GM18505 (cell line): ENCODE measurements around the gene FHIP2A.
A peak's percentile ranks its signal among the peaks of the same experiment; 100 is the strongest.
"Not testable (repeated sequence)": the region's sequence is repeated elsewhere in the genome, so short reads cannot be mapped to it uniquely, and the experiment has no call there.

ENCODE experiments used
- ATAC-seq: cut with Tn5 transposase; IDR thresholded peaks from one replicate; pipeline ENCODE4 v1.9.1; 2021; ENCODE audit not compliant: unreplicated experiment
- POLR2A ChIP-seq: IDR thresholded peaks from 4 replicates; pipeline ENCODE4 v1.6.1; 2011; ENCODE audit warnings: borderline replicate concordance; ENCODE audit not compliant: insufficient read depth, insufficient read length; ENCODE audit errors: extremely low read depth

Gene FHIP2A

DNA sequence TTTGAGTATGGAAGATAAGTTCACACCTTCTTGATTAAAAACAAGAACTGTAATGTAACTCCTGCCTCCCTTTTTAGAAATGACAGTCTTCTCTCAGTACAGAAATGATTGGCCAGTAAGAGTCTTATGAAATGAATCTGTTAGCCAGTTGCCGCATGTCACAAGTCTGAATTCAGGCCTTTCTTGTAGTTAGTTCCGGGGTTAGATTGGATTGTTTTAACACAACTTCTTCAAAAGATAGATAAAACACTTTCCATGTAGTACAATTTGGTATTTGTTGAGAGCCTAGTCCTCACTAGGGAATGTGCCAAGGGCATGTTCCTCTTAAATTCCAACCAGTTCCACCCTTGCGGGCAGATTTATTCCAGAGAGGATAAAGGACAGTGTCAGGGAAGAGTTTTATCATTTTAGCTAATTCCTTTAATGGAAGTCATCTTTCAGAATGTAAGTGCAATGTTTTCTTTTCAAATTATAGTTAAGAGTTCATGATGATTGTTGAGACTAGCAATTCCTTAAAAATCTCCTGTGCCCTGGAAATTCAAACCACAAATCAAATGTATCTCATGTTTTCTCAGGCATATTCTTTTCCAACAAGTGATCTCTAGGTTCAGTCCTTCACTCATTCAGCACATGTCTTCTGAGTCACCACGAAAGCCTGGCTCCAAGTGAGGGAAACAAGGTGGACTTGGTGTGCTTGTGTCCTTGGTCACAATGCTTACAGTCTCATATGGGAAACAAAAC lies 4.1 kb downstream of the FHIP2A start:
- peak; percentile 40 for ATAC-seq
- peak; percentile 27 for TF ChIP-seq POLR2A

DNA sequence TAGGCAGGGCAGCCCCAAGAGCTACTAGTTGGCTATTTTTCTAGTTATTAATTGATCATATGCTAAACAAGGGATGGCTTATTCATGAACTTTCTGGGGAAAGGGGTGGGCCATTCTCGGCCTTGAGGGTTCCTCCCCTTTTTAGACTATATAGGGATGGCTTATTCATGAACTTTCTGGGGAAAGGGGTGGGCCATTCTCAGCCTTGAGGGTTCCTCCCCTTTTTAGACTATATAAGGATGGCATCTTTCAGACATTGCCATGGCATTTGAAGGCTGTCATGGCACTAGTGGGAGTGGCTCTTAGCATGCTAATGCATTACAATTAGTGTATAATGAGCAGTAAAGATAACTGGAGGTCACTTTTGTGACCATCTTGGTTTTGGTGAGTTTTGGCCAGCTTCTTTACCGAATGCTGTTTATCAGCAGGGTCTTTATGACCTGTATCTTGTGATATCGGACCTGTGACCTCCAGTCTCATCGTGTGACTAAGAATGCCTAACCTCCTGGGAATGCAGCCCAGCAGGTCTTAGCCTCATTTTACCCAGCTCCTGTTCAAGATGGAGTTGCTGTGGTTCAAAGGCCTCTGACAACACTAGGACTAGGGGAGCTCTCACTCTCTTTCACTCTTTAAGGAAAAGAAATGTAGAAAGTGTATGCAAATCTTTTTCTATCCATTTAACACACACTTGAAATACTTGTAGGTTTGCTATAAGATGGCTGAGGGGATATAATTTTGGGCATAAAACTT lies 7.8 kb downstream of the FHIP2A start:
- ATAC-seq = no peak
- no peak for TF ChIP-seq POLR2A

DNA sequence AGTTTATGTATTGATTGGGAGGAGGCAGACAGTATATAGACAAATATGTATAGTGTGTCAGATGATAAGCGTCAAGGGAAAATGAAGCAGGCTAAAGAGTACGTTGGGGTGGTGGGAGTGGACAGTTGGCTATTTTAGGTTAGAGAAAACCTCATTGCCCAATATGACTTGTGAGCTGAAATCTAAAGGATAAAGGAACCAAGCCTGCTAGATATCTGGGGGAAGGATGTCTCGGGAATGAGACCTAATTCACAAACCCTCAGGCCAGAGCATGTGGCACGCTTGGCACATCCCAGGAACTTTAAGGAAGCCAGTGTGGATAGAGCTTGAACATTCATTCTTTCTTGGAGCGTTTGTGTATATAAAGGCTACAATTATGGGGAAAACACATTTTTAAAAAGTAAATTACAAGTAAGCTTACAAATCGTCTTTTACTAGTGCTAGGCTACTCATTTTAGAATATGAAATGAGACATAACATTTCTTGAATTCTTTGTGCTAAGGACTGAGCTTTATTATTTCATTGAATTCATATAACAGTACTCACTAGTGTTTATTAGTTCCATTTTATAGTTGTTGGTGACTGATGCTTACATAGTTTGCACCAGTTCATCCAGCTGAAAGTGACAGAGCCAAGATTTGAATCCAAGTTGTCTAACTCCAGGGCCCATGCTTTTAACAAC lies 9.7 kb downstream of the FHIP2A start:
- no peak for TF ChIP-seq POLR2A
- no peak for ATAC-seq

DNA sequence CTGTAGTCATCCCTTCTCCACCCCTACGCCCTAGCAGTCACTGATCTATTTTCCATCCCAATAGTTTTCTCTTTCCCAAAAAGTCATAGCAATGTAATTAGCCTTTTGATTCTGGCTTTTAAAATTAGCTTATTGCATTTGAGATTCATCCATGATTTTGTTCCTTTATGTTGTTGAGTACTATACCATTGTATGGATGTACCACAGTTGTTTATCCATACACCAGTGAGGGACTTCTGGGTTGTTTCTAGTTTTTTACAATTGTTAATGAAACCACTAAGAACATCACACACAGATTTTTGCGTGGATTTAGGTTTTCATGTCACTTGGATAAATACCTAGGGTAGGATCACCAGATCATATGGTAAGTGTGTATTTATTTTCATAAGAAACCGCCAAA lies 16.1 kb downstream of the FHIP2A start:
- ATAC-seq = no peak
- no peak for TF ChIP-seq POLR2A

DNA sequence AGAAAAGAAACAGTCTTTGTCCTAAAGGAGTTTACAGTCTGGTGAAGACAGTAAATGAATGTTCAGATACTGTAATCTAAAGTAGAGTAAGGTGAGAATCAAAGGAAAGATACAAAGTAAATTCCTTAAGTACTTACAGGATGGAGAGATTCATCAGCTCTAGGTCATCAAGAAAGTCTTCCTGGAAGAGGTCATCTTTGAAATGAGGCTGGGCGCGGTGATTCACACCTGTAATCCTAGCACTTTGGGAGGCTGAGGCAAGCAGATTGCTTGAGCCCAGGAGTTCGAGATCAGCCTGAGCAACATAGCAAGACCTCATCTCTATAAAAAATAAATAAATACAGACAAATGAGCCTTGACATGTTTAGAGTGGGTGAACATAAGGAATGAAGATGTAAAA lies 18.3 kb downstream of the FHIP2A start:
- no peak for TF ChIP-seq POLR2A
- ATAC-seq = no peak

DNA sequence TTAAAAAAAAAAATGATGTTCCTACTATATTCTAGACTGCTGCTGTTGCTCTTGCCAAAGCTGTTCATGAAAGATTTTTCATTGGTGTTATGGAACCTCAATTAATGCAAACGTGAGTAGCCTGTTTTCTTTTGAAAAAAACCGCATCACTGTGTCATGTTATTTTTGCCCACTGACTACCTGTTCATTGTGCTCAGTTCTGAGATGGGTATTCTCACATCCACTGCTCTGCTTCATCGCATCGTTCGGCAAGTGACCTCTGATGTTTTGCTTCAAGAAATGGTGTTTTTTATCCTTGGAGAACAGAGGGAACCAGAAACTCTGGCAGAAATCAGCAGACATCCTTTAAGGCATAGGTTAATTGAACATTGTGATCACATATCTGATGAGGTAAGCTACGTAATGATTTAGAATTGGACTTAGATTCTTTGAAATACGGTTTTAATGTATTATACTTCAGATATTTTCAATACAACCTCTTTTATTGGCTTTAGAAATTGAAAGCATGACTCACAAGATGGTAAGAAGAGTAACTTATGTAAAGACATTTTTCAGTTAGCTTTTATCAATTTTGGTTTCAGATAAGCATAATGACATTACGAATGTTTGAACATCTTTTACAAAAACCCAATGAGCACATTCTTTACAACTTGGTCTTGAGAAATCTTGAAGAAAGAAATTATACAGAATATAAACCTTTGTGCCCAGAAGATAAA lies 24.6 kb downstream of the FHIP2A start:
- no peak for TF ChIP-seq POLR2A
- ATAC-seq = no peak

DNA sequence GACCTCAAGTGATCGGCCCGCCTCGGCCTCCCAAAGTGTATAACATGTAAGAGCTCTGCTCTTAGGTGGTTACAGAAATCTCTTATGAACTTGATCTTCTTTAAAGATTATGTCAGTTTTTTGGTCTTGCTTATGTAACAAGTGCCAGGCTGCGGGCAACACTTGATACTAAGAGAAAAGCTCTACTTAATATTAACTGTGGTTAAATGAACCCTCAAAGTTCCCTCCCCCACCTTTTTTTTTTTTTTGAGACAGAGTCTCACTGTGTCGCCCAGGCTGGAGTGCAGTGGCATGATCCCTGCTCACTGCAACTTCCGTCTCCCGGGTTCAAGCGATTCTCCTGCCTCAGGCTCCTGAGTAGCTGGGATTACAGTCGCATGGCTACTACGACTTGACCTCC lies 25.9 kb downstream of the FHIP2A start:
- not testable (repeated sequence) for ATAC-seq

DNA sequence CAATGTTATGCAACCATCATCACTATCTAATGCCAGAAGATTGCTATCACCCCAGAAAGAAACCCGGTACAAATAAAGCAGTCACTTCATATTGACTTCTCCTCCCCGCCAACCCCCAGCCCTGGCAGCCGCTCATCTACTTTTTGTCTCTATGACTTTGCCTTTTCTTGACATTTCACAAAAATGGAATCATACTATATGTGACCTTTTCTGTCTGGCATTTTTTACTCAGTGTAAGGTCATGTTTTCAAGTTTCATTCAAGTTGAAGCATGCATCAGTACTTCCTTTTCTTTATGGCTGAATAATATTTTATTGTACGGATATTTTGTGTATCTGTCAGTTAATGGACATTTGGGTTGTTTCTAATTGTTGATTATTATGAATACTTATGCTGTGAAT lies 28.1 kb downstream of the FHIP2A start:
- no peak for TF ChIP-seq POLR2A
- no peak for ATAC-seq

DNA sequence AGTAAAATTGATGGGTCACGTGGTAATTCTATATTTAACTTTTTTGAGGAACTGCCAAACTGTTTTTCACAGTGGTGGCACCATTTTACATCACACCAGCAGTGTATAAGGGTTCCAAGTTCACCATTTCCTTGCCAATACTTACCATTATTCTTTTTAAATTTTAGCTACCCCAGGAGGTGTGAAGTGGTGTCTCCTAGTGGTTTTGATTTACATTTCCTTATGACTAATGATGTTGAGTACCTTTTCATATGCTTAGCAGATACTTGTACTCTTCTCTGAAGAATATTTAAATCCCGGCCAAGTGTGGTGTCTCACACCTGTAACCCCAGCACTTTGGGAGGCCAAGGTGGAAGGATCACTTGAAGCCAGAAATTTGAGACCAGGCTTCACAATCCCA lies 28.5 kb downstream of the FHIP2A start:
- ATAC-seq = no peak
- no peak for TF ChIP-seq POLR2A

DNA sequence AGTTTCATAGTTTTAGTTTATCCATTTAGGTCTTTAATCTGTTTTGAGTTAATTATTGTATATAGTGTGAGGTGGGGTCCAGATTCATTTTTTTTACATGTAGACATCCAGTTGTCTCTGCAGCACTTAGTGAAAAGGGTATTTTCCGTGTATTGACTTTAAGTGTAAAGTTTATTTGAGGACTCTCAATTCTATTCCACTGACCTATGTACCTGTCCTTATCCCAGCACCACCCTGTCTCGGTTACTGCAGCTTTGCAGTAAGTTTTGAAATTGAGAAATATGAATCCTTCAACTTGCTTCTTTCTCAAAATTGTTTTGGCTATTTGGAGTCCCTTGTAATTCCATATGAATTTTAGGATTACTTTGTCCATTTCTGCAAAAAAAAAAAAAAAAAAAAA lies 29.8 kb downstream of the FHIP2A start:
- TF ChIP-seq POLR2A = no peak
- ATAC-seq = no peak

DNA sequence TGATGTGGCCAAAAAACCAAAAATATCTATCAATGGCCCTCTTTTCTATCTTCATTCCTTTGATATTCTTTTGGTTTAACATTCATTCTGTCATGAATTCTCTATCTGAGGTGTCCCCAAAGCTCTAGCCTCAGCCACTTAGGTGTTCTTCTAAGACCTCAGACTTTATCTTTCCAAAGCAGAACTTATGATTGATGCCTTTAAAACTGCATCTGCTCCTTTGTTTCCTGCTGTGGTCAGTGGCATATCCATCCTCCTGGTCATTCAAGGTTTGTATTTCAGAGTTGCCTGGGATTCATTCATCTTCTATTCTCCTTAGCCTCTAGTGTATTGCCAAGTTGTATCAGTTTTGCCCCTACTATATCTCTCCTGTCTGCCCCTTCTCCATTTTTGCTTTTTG lies 30.6 kb downstream of the FHIP2A start:
- no peak for TF ChIP-seq POLR2A

DNA sequence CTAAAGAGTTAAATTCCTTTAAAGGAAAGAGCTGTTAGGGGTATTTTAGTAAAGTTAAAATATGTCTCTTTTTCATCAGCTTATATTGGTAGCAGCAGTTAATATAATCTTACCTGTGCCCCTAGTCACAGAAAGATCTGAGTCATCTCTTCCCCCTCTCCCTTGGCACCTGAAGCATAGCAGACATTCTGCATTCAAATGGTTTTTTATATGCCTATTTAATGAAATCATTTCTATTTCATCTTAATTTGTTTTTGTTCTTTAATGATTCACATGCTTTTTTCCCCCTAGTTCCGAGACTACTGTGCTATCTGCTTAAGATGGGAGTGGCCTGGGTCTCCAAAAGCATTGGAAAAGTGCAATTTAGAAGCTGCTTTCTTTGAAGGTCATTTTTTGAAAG lies 33.3 kb downstream of the FHIP2A start:
- TF ChIP-seq POLR2A = no peak
- ATAC-seq = no peak

More for the DNA sequence above, 30.6 kb downstream of the FHIP2A start:
- ATAC-seq = no peak

DNA sequence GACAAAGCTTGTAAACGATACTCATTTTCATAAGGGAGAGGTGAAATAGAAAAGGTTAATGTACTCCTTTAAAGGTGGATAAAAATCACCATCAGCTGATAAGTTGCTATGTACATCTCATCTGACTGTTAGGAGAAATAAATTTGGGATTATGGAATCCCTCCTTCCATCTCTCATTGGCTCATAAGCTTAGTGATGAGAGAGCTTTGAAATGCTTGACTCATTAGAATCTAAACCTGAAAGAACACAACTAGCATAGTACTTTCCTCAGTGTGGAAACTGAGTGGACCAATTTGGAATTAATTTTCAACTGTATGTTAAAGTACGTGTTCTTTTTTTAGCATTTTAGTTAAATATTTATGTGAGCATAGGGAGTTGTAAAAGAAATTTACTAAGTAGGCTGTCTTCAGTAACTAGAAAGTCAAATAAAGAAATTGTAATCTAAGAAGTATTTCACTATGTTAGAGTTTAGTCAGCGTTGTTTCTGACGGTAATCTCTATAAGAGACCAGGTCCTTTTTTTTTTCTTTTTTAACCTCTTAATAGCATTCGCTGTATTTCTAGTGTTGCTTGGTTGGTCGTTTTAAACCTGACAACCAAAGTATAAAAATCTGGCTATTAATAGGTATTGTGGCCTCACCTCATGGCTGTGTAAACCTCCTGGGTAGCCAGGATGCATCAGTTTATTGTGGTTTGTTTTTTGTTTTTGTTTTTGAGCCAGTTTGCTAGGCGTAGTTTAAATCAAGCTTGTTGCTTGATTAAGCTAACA lies 34.4 kb downstream of the FHIP2A start:
- no peak for ATAC-seq
- no peak for TF ChIP-seq POLR2A
